Measurements from ENCODE around the gene LHFPL3.
A peak's percentile ranks its signal among the peaks of the same experiment; 100 is the strongest.

The LHFPL3 gene

GRCh38 chr7:104859754-104860426 is 531.5 kb downstream of the LHFPL3 start:
- H3K4me3 ChIP-seq (replicated peaks; ENCODE audit: low read depth, low read length) = no peak overlapping the region
- DNase-seq (ENCODE audit: extremely low read depth, low read depth) = no peak
- TF ChIP-seq CTCF (IDR thresholded peaks at IDR 0.05; ENCODE audit: low read depth, low read length, missing control alignments) = no peak

- TF ChIP-seq CTCF (IDR thresholded peaks at IDR 0.05; ENCODE audit: low read depth, low read length, missing control alignments) = no peak
- no peak for DNase-seq (ENCODE audit: extremely low read depth, low read depth)
- H3K4me3 ChIP-seq (replicated peaks; ENCODE audit: low read depth, low read length) = no peak overlapping the region
These were observed 533.5 kb downstream of the LHFPL3 start for GRCh38 chr7:104861729-104862390.

- TF ChIP-seq CTCF (IDR thresholded peaks at IDR 0.05; ENCODE audit: low read depth, low read length, missing control alignments) = peak; percentile 26
- DNase-seq (ENCODE audit: extremely low read depth, low read depth) = no peak
- no peak overlapping the region for H3K4me3 ChIP-seq (replicated peaks; ENCODE audit: low read depth, low read length)
These were observed 534.3 kb downstream of the LHFPL3 start for GRCh38 chr7:104862719-104863118.

GRCh38 chr7:104873401-104873800 is 545.0 kb downstream of the LHFPL3 start:
- no peak for TF ChIP-seq CTCF (IDR thresholded peaks at IDR 0.05; ENCODE audit: low read depth, low read length, missing control alignments)
- H3K4me3 ChIP-seq (replicated peaks; ENCODE audit: low read depth, low read length) = no peak overlapping the region
- DNase-seq (ENCODE audit: extremely low read depth, low read depth) = no peak

GRCh38 chr7:104878577-104878976 is 550.2 kb downstream of the LHFPL3 start:
- no peak for DNase-seq (ENCODE audit: extremely low read depth, low read depth)
- H3K4me3 ChIP-seq (replicated peaks; ENCODE audit: low read depth, low read length) = no peak overlapping the region
- no peak for TF ChIP-seq CTCF (IDR thresholded peaks at IDR 0.05; ENCODE audit: low read depth, low read length, missing control alignments)

GRCh38 chr7:104883248-104883717 is 554.9 kb downstream of the LHFPL3 start:
- no peak overlapping the region for H3K4me3 ChIP-seq (replicated peaks; ENCODE audit: low read depth, low read length)
- no peak for TF ChIP-seq CTCF (IDR thresholded peaks at IDR 0.05; ENCODE audit: low read depth, low read length, missing control alignments)
- DNase-seq (ENCODE audit: extremely low read depth, low read depth) = no peak

Measured in HFF-Myc (cell line).